Ramos (cell line): ENCODE measurements around the gene CNGA1.

ENCODE experiments used
- in situ Hi-C: fragments of 300-500 bp; cut with MboI; formaldehyde crosslinking; loops from one replicate; pipeline ENCODE4 v1.14.3; 2022; ENCODE audit warnings: low sequenced_read_pairs; ENCODE audit not compliant: unreplicated experiment

The CNGA1 gene

GRCh38 chr4:47914926-47915237, 101.6 kb downstream of the CNGA1 start:
- in situ Hi-C loops: no loop called here

- in situ Hi-C loops: no loop called here
Measured at GRCh38 chr4:47914220-47914925, 102.1 kb downstream of the CNGA1 start, which contains the start of gene NFXL1. TSS of gene NFXL1 (minus strand) at chr4:47914583. CDS start at chr4:47914203, 380 bp downstream.

GRCh38 chr4:47913861-47914219, 102.6 kb downstream of the CNGA1 start:
- in situ Hi-C loops: no loop called here

DNA sequence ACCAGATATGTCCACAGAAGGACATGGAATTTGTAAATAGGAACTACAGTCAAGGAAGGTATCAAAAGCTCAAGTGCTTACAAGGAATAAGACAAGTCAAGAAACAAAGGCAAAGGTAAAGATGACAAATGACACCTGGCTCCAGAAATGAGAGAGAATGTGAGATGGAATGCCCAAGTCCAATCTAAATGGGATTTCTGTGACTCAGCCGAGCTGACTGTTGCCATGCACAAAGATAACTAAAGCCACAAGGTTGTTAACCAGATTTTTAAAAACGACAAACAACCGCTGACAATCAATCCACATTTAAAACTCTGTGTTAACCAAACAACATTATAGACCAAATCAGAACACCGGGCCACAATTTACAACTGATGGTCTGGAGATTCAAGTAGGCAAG, 103.2 kb downstream of the CNGA1 start:
- in situ Hi-C loops: no loop called here

DNA sequence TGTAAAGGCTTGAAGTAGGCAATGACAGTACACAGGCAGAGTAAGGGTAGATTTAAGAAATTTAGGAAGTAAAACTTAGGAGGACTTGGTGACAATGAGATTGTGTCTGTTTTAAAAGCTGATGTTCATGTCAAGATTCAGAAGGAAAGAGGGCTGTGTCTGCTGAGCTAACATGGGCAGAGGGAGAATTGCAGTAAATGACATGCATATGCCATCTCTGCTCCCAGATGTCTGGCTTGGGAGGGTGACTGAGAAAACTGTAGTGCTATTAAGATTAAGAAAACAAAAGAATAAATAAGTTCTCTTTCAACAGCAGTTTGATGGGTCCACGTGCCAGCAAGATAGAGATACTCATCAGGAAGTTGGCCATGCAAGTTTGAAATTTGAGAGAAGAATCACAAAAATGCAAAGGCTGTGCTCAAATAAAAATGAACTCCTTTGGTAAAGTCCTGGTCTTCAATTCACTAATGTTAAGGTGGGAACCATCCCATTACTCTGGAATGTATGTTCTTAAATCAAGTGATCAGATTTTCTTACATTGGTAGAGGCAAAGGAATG, 109.3 kb downstream of the CNGA1 start:
- in situ Hi-C loops: no loop called here

- in situ Hi-C loops: no loop called here
Measured at GRCh38 chr4:47899639-47900038, 116.8 kb downstream of the CNGA1 start.

DNA sequence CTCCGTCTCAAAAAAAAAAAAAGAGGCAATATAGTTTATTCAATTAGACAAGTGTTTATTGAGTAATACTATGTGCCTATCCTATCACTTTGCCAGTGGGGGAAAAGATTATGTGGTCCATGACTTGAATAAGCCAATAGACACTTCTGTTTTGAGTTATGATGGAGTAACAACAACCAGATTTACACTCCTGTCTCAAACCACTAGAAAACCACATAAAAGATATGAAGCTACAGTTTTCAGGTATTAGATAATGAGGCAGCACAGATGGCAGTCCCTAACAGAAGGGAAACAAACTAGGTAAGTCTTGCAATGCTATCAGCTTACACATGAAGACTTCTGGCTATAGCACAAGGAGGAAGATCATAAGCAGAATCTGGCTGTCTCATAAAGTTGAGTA, 124.6 kb downstream of the CNGA1 start:
- in situ Hi-C loops: no loop called here
